Activated CD8-positive, alpha-beta memory T cell treated with anti-CD3 and anti-CD28 coated beads for 1 hour (primary cell): Measurements from ENCODE around the gene SHLD1.
A peak's percentile ranks its signal among the peaks of the same experiment; 100 is the strongest.
"Not testable (repeated sequence)": the region's sequence is repeated elsewhere in the genome, so short reads cannot be mapped to it uniquely, and the experiment has no call there.

Source experiments
- DNase-seq, 2 donors: peaks; one replicate each; pipeline ENCODE4 v3.0.0-alpha.2; 2020; ENCODE audit warnings: low read depth in 1 of 2; ENCODE audit errors: extremely low read depth in 1 of 2

Gene SHLD1

GRCh38 chr20:5749952-5750779 lies at the start of gene SHLD1:
Gene SHLD1, plus strand, starts transcription at chr20:5750401. Its CDS starts 22,465 bp downstream, at chr20:5772866.
- peak; percentile 59 to 65 for DNase-seq

- DNase-seq, result not testable (repeated sequence)
Measured at GRCh38 chr20:5702339-5702738, 47.9 kb upstream of the SHLD1 start.

- DNase-seq, result no peak
Measured at GRCh38 chr20:5703681-5704101, 46.5 kb upstream of the SHLD1 start.

- DNase-seq, result no peak
Measured at GRCh38 chr20:5705827-5706226, 44.4 kb upstream of the SHLD1 start.

- DNase-seq, result no peak
Measured at GRCh38 chr20:5706797-5707196, 43.4 kb upstream of the SHLD1 start.

GRCh38 chr20:5710551-5710950 lies 39.6 kb upstream of the SHLD1 start:
- no peak for DNase-seq

- peak; percentile 35 to 70 for DNase-seq
Measured at GRCh38 chr20:5714261-5715041, 35.8 kb upstream of the SHLD1 start.

- DNase-seq, result no peak
Measured at GRCh38 chr20:5715071-5715841, 34.9 kb upstream of the SHLD1 start.

- no peak for DNase-seq
Measured at GRCh38 chr20:5716953-5717352, 33.2 kb upstream of the SHLD1 start.

GRCh38 chr20:5718896-5719595 lies 31.2 kb upstream of the SHLD1 start:
- no peak for DNase-seq

- no peak for DNase-seq
Measured at GRCh38 chr20:5719861-5720403, 30.3 kb upstream of the SHLD1 start.

- DNase-seq, result no peak
Measured at GRCh38 chr20:5720696-5721095, 29.5 kb upstream of the SHLD1 start.

- not testable (repeated sequence) for DNase-seq
Measured at GRCh38 chr20:5721356-5721755, 28.8 kb upstream of the SHLD1 start.

- no peak for DNase-seq
Measured at GRCh38 chr20:5722927-5723326, 27.3 kb upstream of the SHLD1 start.

GRCh38 chr20:5725183-5725463 lies 25.1 kb upstream of the SHLD1 start:
- not testable (repeated sequence) for DNase-seq

GRCh38 chr20:5727018-5727515 lies 23.1 kb upstream of the SHLD1 start:
- DNase-seq, result no peak

- no peak for DNase-seq
Measured at GRCh38 chr20:5729348-5729747, 20.9 kb upstream of the SHLD1 start.

- no peak for DNase-seq
Measured at GRCh38 chr20:5730131-5730530, 20.1 kb upstream of the SHLD1 start.

- no peak for DNase-seq
Measured at GRCh38 chr20:5731753-5732366, 18.3 kb upstream of the SHLD1 start.

- DNase-seq, result no peak
Measured at GRCh38 chr20:5734602-5735001, 15.6 kb upstream of the SHLD1 start.
